Stimulated activated CD4-positive, alpha-beta T cell treated with anti-CD3 and anti-CD28 coated beads, TNF-alpha, amount 100 ng/mL, for 4 hours (primary cell): ENCODE data around the gene FYN.
A peak's percentile ranks its signal among the peaks of the same experiment; 100 is the strongest.

ENCODE experiments used
- DNase-seq, 3 experiments: peaks; one replicate each; pipeline ENCODE4 v3.0.0-alpha.2; 2020; ENCODE audit warnings: low read depth in 3 of 3

FYN gene

DNA sequence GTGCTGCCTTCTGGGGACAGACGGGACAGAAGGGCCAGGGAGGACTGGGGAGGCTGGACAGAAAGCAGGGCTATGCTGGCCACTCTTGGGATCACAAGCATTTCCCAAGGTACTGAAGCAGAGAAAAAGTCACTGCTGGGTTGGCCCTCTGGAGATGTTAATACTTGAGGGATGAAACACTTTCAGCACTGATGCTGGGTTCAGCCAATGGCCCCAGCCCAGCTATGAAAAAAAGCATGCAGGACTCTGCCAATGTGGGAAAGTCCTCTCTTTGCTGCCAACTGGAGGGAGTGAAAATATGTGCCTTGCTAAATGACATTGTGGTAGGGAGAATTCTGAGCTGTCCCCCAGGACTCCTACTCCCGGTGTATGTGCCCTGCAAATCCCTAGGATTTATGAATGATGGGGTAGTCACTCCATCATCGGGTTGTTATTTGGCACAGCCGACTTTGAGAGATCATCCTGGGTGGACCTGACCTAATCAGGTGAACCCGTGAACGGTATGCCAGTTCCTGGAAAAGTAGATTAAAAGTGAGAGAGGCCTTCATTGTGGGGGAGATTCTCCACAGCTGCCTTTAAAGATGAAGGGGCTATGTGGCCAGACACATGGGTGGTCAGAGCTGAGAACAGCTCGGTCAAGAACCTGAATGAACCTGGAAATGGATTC lies 147.7 kb downstream of the FYN start:
- no peak for DNase-seq

DNA sequence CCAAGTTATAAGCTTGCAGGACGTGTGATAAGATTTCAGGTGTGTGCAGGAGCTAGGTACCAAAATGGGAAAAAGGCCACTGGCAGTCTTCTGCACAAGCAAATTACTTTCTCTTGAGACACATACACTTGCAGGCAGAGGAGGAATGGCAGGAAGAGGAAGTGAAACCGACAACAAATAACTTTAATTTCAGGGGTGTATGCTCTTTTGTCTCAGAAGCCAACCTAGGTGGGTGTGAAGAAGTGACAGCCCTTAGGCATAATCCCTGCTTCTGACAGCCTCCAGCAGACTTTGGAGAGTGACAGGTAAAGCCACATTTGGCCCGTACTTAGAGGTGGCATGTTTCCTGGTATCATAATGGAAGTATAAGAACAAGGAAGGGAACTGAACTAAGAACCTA lies 148.7 kb downstream of the FYN start:
- no peak for DNase-seq

- no peak for DNase-seq
Observed at GRCh38 chr6:111724039-111724438, 149.2 kb downstream of the FYN start.

GRCh38 chr6:111723412-111723970 lies 149.8 kb downstream of the FYN start:
- DNase-seq: no peak

DNA sequence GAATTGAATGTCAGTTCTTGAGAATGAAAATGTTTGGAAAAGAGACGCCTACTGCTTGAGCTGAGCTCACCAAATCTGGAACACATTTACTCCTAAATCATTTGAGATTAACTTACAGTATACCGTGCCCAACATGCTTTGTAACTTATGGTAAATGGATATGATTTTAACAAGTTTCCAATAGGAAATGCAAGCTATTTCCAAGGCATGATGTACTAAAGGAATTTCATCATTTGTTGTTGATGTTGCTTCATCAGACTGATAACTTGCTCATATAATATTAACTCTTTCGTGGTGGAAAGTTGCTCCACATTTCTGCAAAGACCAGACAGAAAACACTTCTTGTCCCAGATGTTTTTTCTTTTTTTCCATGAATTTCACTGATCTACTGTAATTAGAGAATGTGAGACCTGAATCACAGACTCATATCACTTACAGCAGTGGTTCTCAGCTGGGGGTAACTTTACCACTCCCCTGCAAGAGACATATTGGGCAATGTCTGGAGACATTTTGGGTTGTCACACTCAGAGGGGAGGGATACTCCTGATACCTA lies 151.0 kb downstream of the FYN start:
- DNase-seq: no peak

DNA sequence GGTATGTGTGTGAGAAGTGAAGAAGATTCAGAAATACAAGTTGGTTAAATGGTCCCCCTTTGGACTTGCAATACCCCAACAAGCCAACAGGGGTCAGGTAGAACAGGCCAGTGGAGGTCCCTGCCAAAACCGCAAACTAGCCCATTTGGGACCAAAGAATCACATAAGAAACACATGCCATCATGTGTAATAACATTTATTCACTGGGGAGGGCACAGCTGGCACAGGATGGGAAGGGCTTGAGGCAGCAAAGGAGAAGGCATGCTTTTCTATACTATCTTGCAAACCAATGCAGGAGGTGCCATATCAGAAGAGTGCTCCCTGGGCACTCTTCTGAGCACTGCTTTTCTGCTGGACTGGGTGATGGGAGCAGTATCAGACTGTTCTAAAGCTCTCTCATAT lies 151.5 kb downstream of the FYN start:
- DNase-seq: no peak

- DNase-seq: no peak
Observed at GRCh38 chr6:111720931-111721496, 152.2 kb downstream of the FYN start.

DNA sequence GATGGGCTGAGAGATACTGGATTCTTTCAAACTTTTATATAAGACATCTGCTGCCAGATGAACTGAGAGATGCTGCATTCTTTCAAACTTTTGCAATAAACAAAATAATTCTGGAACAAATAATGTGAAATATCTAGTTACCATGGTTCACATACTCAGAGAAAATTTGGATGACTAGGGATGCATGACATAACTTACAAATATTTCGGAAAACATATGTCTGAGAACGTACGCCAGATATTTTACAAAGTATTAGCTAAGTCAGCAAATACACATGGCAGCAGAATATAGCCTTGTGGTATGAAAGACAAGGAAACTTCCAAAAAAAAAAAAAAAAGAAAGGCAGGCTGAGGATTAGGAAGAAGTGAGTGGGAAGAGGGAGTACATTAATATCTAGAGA lies 154.3 kb downstream of the FYN start:
- no peak for DNase-seq

DNA sequence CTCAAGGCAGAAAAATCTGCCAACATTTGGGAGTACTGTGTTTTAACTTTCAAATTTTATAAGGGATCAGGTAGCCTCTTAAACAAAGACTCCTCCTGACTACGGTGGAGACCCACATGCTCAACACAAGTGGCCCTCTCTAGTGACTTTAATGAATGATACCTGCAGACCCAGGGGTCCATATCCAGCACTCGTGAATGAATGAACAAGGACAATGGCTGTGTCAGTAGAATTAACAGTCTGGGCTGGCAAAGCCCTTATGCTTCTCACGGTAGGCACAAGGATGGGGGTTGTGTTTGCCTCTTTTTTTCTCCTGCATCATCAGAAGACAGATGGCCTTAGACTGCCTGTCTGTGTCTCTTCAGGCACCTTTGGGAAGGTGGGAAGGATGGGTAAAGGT lies 154.9 kb downstream of the FYN start:
- DNase-seq: no peak

- no peak for DNase-seq
Observed at GRCh38 chr6:111717621-111718020, 155.6 kb downstream of the FYN start.

- DNase-seq: no peak
Observed at GRCh38 chr6:111716325-111716724, 156.9 kb downstream of the FYN start.

DNA sequence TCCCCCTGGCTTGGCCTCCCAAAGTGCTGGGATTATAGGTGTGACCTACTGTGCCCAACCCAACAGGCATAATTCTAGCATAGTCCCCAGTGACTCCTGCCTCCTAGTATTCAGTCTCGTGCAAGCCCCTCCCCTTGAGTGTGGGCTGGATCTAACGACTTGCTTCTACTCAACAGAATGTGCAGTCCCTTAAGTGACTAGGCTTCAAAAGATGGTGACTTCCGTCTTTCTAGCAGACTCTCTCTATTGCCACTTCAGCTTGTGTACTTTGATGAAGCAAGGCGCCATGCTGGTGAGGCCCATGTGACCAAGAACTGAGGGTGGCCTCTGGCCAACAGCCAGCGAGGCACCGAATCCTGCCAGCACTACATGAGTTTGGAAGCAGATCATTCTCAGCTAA lies 157.9 kb downstream of the FYN start:
- peak in 1 of 3 experiments; percentile 38 for DNase-seq

GRCh38 chr6:111714416-111715270 lies 158.6 kb downstream of the FYN start:
- no peak for DNase-seq

DNA sequence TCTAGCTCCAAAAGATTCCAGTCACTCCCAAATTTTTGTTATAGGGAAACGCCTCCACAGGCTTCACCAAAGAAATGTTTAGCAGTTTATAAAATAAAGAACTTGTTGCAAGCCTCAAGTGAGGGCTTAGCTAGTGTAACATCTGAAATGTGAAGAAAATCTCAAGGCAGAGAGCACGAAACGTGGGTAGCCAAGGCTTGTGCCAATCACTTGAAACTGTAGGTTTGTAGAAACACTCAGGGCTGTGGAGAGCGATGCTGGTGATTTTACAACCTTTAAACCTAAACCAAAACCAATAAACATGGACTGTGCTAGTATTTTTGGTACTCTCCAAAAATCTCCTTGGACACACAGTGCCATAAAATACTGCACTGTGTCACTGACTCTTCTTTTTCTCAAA lies 159.4 kb downstream of the FYN start:
- DNase-seq: no peak

DNA sequence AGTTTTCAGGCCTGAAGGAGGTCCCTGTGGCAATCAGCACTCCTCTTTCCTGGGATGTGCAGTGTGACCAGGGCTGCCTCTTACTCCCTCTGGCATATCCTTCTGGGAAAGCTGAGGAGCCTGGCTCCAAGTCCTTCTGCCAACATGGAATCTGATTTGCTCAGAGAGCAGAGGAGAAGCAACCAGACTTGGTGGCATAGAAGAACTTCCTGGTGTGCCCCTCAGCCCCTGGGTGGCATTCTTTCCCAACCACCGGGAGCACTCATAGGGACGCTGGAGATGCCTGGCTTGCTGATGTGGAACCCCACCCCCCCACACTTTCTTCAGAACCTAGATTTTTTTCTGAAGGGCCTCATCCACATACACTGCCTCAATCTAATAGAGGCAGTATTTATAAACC lies 160.0 kb downstream of the FYN start:
- DNase-seq: no peak

GRCh38 chr6:111711984-111712752 lies 161.1 kb downstream of the FYN start:
- DNase-seq: no peak

DNA sequence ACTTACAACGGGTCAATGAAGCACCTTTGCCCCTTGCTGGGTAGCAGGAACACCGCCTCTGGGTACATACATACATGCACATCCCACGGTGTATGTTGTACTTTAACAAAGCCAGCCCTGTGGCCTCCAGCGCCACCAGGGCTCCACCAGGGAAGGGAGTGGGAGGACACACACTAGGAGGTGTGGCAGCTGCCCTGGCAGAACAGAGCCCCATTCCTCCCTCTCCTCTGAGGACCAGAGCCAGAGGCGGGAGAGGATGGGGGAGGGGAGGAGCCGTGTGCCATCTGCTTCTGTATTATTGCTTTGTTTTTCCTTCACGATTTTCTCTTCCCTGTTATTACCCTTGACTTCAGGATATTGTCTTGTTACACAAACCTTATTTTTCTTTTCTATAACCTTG lies 161.8 kb downstream of the FYN start:
- no peak for DNase-seq

DNA sequence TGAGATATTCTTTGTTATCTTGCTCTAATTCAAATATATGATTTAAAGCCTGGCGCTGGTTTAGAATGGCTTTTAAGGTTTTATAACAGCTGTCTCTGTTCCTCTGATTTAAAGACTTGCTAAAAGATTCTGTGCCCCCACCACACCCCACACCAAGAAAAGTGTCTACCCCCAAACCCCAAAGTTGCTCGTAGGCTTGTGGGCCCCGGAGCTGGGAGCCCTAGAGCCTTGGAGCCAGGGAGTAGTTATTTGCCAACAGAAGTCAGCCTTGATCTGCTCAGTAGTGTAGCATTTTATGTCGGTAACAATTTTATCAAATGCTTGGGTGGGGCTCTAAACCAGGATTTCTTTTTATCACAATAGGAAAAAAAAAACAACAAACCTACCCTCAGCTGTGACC lies 162.3 kb downstream of the FYN start:
- DNase-seq: no peak

- no peak for DNase-seq
Observed at GRCh38 chr6:111710439-111710838, 162.8 kb downstream of the FYN start.

DNA sequence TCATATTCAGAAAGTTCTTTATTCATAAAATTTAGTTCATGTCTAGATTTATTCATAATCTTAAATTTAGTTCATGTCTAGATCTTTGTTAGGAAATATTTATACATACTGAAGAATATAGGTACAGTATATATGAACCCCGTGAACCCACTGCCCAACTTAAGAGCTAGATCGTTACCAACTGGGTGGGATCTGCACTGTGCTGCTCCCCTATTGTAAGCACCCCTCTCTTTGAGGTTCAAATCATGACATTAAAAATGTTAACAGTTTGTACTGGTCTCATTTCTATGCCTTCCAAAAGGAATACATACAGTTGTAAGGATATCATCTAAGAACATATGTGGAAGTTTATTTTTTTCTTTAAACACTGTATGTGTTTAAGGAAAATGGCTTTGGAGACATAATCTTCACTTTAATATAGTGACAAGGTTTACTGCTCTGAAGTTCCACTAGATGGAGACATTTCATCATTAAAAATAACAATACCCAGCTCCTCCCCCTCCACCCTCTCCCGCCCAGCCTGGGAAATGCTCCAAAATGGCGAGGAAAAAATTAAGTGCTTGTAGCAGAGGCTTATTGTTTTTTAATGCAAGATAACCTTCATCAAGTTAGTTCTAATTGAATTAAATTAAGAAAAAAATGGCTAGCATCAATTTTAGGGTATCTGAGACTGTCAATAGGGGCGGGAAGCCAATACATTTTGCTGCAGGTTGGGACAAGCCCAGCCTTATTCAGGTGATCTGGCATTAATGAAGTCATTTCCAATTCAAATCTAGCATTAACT lies 163.4 kb downstream of the FYN start:
- DNase-seq: peak in 2 of 3 experiments; percentile 21 to 29

GRCh38 chr6:111709201-111709600 lies 164.1 kb downstream of the FYN start:
- no peak for DNase-seq
